HG02571 (cell line): Measurements from ENCODE around the gene PRXL2A.
"Not testable (repeated sequence)": the region's sequence is repeated elsewhere in the genome, so short reads cannot be mapped to it uniquely, and the experiment has no call there.

ENCODE experiments used
- ATAC-seq: cut with Tn5 transposase; IDR thresholded peaks from one replicate; pipeline ENCODE4 v1.9.1; 2021; ENCODE audit warnings: mild to moderate bottlenecking, moderate library complexity; ENCODE audit not compliant: unreplicated experiment

Gene PRXL2A, protein sequence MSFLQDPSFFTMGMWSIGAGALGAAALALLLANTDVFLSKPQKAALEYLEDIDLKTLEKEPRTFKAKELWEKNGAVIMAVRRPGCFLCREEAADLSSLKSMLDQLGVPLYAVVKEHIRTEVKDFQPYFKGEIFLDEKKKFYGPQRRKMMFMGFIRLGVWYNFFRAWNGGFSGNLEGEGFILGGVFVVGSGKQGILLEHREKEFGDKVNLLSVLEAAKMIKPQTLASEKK

DNA sequence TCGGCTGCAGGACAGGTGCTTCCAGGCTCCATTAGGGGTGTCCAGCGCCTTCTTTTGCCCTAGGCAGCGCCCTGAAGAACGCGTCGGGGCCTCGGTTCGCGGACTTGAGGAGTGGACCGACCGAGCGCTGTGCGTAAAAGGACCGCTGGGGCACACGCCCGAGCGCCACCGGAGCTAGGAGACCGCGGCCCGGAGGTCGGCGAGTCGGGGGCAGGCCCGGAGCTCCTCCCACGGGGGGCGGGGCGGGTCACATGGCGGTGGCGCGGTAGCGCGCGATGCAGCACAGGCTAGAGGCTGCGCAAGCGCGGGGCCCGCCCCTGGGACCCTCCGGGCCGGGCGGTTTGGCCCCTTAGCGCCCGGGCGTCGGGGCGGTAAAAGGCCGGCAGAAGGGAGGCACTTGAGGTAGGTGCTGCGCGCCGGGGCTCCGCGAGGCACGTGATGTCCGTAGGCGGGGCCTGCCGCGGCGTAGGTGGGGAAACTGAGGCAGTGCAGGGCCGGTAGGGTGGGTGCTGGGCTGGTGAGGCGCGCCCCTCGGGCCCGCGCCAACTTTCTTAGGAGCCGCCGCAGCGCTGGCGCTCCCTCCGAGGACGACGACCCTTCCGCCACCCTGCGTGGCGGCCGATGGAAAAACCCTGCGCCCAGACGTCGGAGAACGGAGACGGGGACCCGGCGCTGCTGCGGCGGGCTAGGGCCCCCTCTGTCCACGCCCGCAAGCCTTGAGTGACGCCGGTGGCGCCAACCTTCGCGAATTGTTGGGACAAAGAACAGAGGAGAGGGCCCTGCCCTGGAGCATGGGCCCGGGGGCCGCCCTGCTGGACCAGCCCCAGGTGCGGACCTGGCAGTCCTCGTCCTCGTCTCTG, at the start of gene PRXL2A:
PRXL2A (plus strand) TSS at position 310 of the 860 bp plus-strand sequence. CDS start 11,917 bp downstream, outside the sequence.
- peak; percentile 95 for ATAC-seq

DNA sequence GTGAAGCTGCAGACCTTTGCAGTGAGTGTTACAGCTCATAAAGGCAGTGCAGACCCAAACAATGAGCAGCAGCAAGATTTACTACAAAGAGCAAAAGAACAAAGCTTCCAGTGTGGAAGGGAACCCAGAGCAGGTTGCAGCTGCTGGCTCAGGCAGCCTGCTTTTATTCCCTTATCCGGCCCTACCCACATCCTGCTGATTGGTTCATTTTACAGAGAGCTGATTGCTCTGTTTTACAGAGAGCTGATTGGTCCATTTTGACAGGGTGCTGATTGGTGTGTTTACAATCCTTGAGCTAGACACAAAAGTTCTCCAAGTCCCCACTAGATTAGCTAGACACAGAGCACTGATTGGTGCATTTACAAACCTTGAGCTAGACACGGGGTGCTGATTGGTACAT, 49.4 kb upstream of the PRXL2A start:
- not testable (repeated sequence) for ATAC-seq

DNA sequence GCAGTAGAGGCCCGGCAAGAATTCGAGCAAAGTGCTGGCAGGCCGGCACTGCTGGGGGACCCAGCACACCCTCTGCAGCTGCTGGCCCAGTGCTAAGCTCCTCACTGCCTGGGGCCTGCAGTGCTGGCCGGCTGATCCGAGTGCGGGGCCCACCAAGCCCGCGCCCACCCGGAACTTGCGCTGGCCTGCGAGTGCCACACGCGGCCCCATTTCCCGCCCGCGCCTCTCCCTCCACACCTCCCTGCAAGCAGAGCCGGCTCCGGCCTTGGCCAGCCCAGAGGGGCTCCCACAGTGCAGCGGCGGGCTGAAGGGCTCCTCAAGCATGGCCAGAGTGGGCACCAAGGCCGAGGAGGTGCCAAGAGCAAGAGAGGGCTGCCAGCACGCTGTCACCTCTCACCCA, 48.7 kb upstream of the PRXL2A start:
- ATAC-seq, result no peak

DNA sequence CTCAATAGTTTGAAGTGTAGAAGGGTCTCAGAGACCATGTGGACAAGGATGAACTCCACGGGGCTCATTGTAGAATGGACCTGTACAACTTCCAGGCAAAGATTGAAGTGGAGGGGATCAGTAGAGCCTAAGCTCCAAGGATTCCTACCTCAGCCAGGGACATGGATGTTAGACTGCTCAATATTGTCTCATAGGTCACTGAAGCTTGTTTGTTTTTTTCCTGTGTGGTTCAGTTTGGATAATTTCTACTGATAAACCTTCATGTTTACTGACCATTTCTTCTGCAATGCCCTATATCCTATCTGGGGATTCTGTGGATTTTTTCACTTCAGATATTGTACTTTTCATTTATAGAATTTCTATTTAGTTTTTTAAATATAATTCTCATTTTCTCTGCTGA, 42.8 kb upstream of the PRXL2A start:
- ATAC-seq, result no peak

DNA sequence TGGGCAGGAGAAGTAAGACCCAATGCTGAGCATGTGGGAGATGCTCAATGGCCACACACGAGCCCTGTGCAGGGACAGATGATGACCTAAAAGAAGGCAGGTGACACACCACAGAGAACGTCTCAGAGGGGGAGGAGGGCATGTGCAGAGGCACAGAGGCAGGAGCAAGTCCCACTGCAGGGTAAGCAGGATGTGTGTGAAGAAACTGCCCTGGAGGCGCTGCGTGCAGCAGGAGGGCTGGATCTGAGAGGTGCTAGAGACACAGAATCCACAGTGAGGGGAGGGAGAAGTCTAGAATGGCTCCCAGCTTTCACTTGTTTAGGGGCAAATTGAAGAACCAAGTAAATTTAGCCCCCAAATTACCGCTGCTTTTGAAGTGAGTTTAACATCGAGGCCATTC, 36.9 kb upstream of the PRXL2A start:
- no peak for ATAC-seq

DNA sequence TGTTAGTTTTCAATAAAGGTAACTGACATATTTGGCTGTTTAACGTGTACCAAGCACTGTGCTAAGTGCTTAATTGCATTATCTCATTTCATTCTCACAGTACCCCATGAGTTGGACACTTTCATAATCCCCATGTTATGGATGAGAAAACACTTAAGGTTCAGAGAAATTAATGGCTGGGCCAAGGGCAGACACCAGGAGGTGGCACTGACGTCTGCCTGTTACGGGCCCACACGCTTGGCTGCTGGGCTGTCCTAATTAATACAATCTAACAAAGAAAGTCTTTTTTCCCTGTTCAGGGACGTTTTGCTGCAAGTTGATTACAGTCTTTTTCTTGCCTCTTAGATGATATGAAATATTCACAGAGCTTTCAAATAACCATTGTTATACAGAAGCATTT, 35.7 kb upstream of the PRXL2A start:
- ATAC-seq, result no peak

DNA sequence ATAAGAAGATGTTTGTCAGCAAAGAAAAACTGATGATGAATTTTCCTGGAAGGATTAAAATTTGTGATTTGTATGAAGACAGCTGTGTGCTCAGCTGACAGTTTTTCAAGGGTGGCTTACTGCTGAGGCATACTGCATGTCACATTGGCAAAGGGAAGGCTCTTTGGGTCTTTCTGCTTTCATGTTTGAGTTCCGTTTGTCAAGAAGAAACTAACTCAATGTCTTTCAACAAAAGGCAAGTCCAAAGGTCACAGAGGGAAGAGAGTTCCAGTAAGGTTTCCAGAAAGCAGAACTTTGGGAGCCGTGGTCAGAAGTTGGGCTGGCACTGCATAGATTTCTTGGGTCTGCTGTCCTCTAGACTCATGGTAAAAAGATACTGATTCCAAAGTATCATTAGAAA, 34.8 kb upstream of the PRXL2A start:
- no peak for ATAC-seq

DNA sequence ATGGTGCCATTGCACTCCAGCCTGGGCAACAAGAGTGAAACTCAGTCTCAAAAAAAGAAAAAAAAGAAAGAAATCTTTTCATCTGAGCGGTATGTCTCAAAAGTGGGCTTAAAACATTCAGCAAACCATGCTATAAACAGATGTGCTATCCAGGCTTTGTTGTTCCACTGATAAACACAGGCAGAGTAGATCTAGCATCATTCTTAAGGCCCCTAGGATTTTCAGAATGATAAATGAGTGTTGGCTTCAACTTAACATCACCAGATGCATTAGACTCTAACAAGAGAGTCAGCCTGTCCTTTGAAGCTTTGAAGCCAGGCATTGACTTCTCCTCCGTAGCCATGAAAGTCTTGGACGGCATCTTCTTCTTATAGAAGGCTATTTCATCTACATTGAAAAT, 28.6 kb upstream of the PRXL2A start:
- no peak for ATAC-seq

DNA sequence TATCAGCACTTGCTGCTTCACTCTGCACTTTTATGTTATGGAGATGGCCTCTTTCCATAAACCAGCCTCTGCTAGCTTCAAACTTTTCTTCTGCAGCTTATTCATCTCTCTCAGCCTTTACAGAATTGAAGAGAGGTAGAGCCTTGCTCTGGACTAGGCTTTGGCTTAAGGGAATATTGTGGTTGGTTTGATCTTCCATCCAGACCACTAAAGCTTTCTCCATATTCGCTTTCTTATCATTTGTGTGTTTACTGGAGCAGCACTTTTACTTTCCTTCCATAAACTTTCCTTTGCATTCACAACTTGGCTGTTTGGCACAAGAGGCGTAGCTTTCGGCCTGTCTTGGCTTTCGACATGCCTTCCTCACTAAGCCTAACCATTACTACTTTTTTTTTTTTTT, 28.2 kb upstream of the PRXL2A start:
- ATAC-seq, result no peak

DNA sequence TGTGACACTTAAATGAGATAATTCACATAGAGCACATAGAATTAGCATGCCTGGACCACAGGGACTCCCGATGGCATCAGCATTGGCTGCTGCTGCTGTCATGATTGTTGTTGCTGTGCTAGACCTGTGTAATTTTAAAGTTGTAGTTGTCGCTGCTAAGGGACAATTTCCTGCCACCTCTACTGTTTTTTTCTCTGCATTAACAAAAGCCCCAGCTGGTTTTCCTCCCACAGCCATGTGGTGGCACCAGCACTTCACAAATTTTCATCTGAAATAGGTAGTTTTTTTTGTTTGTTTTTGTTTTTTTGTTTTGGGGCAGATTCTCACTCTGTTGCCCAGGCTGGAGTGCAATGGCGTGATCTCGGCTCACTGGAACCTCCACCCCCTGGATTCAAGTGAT, 25.4 kb upstream of the PRXL2A start:
- ATAC-seq, result no peak

DNA sequence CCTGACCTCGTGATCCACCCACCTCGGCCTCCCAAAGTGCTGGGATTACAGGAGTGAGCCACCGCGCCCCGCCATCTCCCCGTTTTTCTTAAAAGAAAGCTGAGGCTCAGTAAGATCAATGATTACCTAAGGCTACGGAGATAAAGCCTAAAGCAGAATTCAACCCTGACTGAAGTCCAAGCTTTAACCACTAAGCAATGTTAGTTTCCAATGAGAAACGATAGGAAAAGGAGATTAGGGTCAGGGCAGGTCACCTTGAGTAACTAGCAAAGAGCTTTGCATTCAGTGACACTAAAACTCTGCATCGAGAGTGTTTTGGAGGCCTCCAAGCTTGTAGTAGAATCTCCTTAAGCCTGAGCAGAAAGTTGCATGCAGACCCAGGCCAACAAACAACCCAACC, 17.6 kb upstream of the PRXL2A start:
- no peak for ATAC-seq

DNA sequence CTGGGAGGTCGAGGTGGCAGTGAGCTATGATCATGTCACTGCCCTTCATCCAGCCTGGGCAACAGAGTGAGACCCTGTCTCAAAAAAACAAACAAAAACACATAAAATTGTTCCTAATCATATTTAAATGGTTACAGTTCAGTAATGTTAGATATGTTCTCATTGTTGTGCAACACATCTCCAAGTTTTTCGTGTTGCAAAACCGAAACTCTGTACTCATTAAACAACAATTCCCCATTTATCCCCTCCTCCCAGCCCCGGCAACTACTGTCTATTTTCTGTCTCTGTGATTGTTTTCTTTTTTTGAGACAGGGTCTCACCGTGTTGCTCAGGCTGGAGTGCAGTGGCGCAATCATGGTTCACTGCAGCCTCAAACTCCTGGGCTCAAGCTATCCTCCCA, 16.1 kb upstream of the PRXL2A start:
- no peak for ATAC-seq

DNA sequence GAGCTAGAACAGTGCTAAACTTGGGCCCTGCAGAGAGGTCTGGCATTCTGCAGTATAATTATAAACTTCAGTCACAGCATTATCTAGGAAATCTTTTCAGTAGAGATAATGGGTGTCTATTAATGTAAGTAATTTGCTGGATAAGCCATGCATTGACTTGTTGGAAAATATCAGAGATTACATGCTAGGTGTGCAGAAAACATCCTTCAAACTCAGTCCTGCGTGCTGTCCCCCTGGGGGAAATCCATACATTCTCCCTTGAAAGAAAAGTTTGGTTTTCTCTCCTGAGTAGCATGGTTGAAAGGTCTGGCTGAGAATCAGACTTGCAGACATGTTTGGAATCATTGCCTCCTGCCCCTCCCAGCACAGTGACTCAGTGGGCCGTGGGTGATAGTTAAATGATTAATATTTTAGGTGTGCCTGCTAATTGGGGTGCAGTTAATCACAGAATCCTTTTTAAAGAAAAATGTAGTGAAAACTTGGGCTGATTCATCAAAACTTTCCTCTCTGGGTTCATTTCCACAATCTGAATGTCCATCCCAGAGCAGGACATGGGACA, 13.9 kb upstream of the PRXL2A start:
- ATAC-seq, result no peak

DNA sequence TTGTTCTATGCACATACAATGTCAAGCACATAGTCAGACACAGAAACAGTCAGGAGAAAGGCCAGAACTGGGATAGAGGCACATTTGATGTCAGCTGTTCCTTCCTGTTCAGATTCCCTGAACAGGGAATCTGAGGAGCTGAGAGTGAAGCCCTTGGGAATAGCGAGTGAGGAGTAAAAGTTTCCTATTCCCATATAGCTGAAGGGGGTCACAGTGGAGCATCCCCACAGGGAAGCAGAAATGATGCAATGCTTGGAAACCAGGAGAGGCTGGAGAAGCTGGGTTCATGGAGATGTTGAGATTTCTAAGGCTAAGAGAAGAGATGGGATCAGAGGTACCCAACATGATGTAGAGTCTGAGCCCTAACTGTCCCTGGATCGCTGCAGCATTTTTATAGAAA, 11.3 kb upstream of the PRXL2A start:
- no peak for ATAC-seq

DNA sequence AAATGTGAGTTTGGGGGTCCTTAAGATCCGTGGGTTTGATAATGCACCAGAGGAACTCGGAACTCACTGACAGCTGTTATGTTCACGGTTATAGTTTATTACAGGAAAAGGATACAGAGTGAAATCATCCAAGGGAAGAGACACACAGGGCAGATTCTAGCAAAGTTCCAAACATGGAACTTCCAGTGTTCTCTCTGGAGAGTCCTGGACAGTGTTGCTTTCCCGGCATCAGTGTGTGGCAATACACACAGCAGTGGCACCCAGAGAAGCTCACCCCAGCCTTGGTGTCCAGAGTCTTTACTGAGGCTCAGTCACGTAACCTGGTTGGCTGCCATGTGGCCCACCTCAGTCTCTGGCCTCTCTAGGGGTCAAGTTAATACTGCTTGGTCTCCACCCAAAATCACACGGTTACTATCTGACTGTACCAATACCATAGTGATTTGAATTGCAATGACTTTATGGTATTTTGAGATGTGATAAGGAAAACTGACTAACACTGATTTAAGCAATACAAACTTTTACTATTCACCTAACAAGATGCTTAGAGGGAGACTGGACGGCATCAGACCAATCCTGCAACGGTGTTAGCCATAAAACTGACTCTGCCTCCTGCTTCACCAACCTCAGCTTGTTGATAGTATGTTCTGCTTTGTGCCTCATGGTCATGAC, 8.1 kb upstream of the PRXL2A start:
- ATAC-seq, result no peak

DNA sequence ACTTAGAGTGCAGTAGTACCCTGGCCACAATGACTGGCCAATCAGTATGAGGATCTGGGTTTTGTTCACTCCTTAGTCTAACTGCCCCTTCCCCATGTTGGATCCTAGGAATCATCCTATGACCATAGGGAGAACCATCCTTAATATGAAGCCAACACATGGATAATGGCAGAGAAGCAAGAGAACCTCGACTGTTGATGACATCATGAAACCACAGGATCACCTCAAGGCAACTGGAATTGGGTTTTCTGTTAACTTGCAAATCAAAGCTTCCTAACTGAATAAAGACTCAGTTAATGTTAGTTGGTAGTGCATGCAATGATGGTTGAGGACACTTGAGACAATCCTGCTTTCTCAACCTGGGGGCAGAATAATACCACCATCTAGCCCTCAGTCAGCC, 3.3 kb upstream of the PRXL2A start:
- no peak for ATAC-seq

DNA sequence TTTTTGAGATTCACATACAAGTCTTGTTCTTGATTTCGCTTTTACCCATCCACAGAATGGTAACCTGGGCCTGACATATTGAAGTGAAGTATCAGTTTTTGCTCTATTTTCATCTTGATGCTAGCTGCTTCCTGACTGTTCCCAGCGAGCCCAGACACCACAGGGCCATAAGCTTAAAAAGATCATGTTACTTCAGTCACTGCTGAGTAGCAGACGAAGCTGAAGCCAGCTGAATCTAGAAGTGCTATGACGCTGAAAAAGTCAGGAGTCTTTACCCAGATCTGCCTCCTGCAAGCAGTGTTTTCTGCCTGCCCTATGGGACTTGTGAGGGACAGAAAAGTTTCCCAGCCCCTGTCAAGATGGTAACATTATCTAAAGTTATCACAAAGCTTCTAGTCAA, 2.7 kb upstream of the PRXL2A start:
- ATAC-seq, result no peak

DNA sequence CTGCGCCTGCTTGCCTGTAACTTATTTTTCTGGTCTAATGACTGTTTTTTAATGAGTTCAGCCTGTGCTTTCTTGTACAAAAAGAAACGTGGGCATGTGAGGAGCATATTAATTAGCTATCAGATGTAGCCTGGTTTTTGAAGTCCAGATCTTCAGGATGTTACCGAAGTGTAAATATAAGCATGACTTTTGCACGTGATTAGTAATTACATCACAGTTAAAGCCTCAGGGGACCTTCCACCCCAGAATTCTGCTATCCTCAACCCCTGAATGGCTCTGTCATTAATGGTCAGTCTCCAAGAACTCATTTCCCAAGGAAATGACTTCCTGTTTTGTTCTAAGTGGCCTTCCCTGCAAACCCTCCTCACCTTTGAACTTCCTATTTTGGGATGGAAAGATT, 2.1 kb upstream of the PRXL2A start:
- no peak for ATAC-seq

DNA sequence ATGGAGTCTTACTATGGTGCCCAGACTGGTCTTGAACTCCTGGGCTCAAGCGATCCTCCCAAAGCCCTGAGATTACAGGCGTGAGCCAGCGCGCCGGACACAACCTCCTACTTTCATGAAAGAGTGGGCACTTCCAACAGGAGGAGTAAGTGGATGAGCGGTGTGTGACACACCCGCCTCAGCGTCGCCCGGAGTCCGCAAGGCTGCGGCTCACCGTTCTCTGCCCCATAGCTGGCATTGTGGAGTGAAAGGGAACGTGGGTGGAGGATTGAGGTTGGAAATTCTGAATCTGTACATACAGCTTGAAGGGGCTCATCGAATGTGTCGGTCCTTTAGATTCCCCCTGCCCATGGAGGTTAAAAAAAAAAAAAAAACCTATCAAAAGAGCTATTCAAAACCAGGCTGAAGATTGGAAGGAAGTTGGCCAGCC, 524 bp upstream of the PRXL2A start:
- peak; percentile 30 for ATAC-seq

DNA sequence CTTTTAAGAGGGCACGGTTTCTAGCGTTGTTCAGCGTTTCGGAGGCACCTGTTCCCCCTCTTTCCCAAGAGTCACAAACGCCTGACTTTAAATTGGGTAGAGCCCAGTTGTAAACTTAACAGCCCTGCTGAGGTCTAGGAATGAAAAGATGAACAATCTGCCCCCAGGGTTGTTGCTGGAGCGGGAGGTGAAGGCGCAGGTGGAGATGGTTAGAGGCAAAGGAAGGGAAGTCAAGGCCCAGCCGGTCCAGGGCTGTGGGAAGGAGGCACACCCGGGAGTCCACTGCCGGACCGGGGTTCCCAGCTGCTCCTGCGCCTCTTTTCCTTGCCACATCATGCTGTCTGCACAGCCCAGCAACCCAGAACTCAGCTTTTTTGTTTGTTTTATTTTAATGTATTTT, 770 bp downstream of the PRXL2A start:
- ATAC-seq, result no peak

DNA sequence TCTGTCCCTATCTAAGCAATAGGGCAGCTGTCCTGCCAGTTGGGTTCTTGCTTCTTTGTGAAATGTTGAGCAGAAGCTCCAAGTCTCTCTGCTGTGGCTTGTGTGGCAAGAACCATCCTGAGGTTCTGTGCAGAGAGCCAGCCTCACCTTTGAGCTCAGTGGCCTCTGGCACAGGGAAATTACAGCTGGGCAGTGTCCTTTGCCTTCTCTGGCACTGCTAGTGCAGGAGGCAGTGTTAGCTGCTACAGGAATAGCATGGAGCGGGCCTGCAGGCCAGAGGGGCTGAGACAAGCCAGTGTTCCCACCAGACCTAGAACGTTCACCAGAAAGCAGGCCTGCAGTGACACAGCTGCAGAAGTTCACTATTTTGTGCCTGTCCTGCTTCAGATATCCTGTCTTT, 1.8 kb downstream of the PRXL2A start:
- ATAC-seq, result no peak
